WTC11 (cell line): Measurements from ENCODE around the gene TRMU. TPM values are rescaled to one million over a fixed set of nuclear protein-coding genes. Genes with fewer than 3 reads are reported as not detected.

Source experiments
- ATAC-seq: fragments of 200-7000 bp; cut with Tn5 transposase; 2 replicates; pipeline ENCODE4 v1.10.0; 2021; ENCODE audit warnings: mild to moderate bottlenecking, moderate library complexity
- CTCF ChIA-PET: fragments of 300-600 bp; sonication (Branson Sonifier 250); formaldehyde crosslinking; loops from one replicate; lab custom pipeline; 2021; ENCODE audit warnings: antibody characterized with exemption; lab: Charles Lee
- POLR2A ChIA-PET: fragments of 350-600 bp; sonication (Branson Sonifier 250); formaldehyde crosslinking; loops from one replicate; lab custom pipeline; 2021; ENCODE audit warnings: antibody characterized with exemption; lab: Charles Lee
- DNase-seq: peaks from one replicate; pipeline ENCODE4 v3.0.0; 2021; ENCODE audit warnings: low spot score
- H3K27ac Mint-ChIP-seq: 2 replicates; pipeline ENCODE4 v1.8.0; 2021; ENCODE audit warnings: mixed read lengths
- H3K27me3 Mint-ChIP-seq: 2 replicates; pipeline ENCODE4 v1.8.0; 2021; ENCODE audit warnings: low read depth, mild to moderate bottlenecking, moderate library complexity, mixed read lengths
- H3K36me3 Mint-ChIP-seq: 2 replicates; pipeline ENCODE4 v1.8.0; 2021; ENCODE audit warnings: mixed read lengths
- H3K4me1 Mint-ChIP-seq: 2 replicates; pipeline ENCODE4 v1.8.0; 2022; ENCODE audit warnings: mixed read lengths
- H3K4me3 Mint-ChIP-seq: 2 replicates; pipeline ENCODE4 v1.8.0; 2021; ENCODE audit warnings: mild to moderate bottlenecking, moderate library complexity, mixed read lengths
- H3K9me3 Mint-ChIP-seq: 2 replicates; pipeline ENCODE4 v1.8.0; 2021; ENCODE audit warnings: mixed read lengths
- CREB1 ChIP-seq: sonication (generic); formaldehyde crosslinking; IDR thresholded peaks from 2 replicates; pipeline ENCODE4 v1.8.0; 2023; ENCODE audit warnings: mild to moderate bottlenecking, missing genetic modification reagents
- E2F4 ChIP-seq: sonication (generic); formaldehyde crosslinking; IDR thresholded peaks from 2 replicates; pipeline ENCODE4 v1.8.1; 2022; ENCODE audit warnings: low read depth, mild to moderate bottlenecking, moderate library complexity, missing genetic modification reagents, borderline replicate concordance
- ESRRA ChIP-seq: sonication (generic); formaldehyde crosslinking; IDR thresholded peaks from 2 replicates; pipeline ENCODE4 v1.8.1; 2022; ENCODE audit warnings: mild to moderate bottlenecking, missing genetic modification reagents, borderline replicate concordance
- ETV6 ChIP-seq: sonication (generic); formaldehyde crosslinking; IDR thresholded peaks from 2 replicates; pipeline ENCODE4 v1.8.1; 2022; ENCODE audit warnings: mild to moderate bottlenecking, missing genetic modification reagents
- FOXK1 ChIP-seq: sonication (generic); formaldehyde crosslinking; IDR thresholded peaks from 2 replicates; pipeline ENCODE4 v1.8.0; 2022; ENCODE audit warnings: mild to moderate bottlenecking, moderate library complexity, missing genetic modification reagents
- FOXP4 ChIP-seq: sonication (generic); formaldehyde crosslinking; IDR thresholded peaks from 2 replicates; pipeline ENCODE4 v1.8.0; 2022; ENCODE audit warnings: mild to moderate bottlenecking, missing genetic modification reagents
- JUN ChIP-seq: sonication (generic); formaldehyde crosslinking; IDR thresholded peaks from 2 replicates; pipeline ENCODE4 v1.8.0; 2023; ENCODE audit warnings: mild to moderate bottlenecking, missing genetic modification reagents
- MXD4 ChIP-seq: fragments of 250-450 bp; sonication (Bioruptor Pico); IDR thresholded peaks from 2 replicates; pipeline ENCODE4 v1.8.0; 2021; ENCODE audit warnings: mild to moderate bottlenecking, moderate library complexity, borderline replicate concordance
- PRRX2 ChIP-seq: fragments of 250-450 bp; sonication (Bioruptor Pico); IDR thresholded peaks from 2 replicates; pipeline ENCODE4 v1.8.0; 2021; ENCODE audit warnings: mild to moderate bottlenecking
- SP1 ChIP-seq: sonication (generic); formaldehyde crosslinking; conservative IDR thresholded peaks from 2 replicates; pipeline ENCODE4 v1.8.1; 2022; ENCODE audit warnings: missing genetic modification reagents
- STAT6 ChIP-seq: sonication (generic); formaldehyde crosslinking; conservative IDR thresholded peaks from 2 replicates; pipeline ENCODE4 v1.8.1; 2023; ENCODE audit warnings: mild to moderate bottlenecking, low read depth, missing genetic modification reagents, moderate library complexity
- TCF7 ChIP-seq: sonication (generic); formaldehyde crosslinking; IDR thresholded peaks from 2 replicates; pipeline ENCODE4 v1.8.0; 2022; ENCODE audit warnings: mild to moderate bottlenecking, low read depth, missing genetic modification reagents, moderate library complexity
- TEAD4 ChIP-seq: sonication (generic); formaldehyde crosslinking; IDR thresholded peaks from 2 replicates; pipeline ENCODE4 v1.8.0; 2022; ENCODE audit warnings: mild to moderate bottlenecking, missing genetic modification reagents
- TP53 ChIP-seq: sonication (generic); formaldehyde crosslinking; IDR thresholded peaks from 2 replicates; pipeline ENCODE4 v1.8.1; 2023; ENCODE audit warnings: mild to moderate bottlenecking, missing genetic modification reagents
- USF2 ChIP-seq: sonication (generic); formaldehyde crosslinking; IDR thresholded peaks from 2 replicates; pipeline ENCODE4 v1.8.1; 2023; ENCODE audit warnings: mild to moderate bottlenecking, missing genetic modification reagents, moderate library complexity
- ZNF138 ChIP-seq: sonication (generic); formaldehyde crosslinking; conservative IDR thresholded peaks from 2 replicates; pipeline ENCODE4 v1.8.1; 2022; ENCODE audit warnings: mild to moderate bottlenecking, moderate library complexity, missing genetic modification reagents
- ZNF532 ChIP-seq: fragments of 250-450 bp; sonication (Bioruptor Pico); IDR thresholded peaks from 2 replicates; pipeline ENCODE4 v1.9.0; 2021; ENCODE audit warnings: mild to moderate bottlenecking, borderline replicate concordance
- total RNA-seq: library from RNA; stranded (reverse); gene quantifications from 3 replicates; pipeline ENCODE4 v1.2.3, GENCODE V29; 2021
- TF ChIP-seq, protein P1 (sequence below): sonication (generic); formaldehyde crosslinking; IDR thresholded peaks from 2 replicates; pipeline ENCODE4 v1.8.1; 2022; ENCODE audit warnings: mild to moderate bottlenecking, missing genetic modification reagents, moderate library complexity, borderline replicate concordance
- TF ChIP-seq, protein P2 (sequence below): fragments of 250-450 bp; sonication (Bioruptor Pico); IDR thresholded peaks from 2 replicates; pipeline ENCODE4 v1.8.0; 2021; ENCODE audit warnings: mild to moderate bottlenecking
- TF ChIP-seq, protein P3 (sequence below): sonication (generic); formaldehyde crosslinking; IDR thresholded peaks from 2 replicates; pipeline ENCODE4 v1.8.1; 2022; ENCODE audit warnings: missing genetic modification reagents, borderline replicate concordance

Gene TRMU
- total RNA-seq, 1 experiment from 2014 or later: 103 TPM

- no peak for TF ChIP-seq FOXP4
- TF ChIP-seq TCF7 (CRISPR knock-in tag): no peak
- no peak for TF ChIP-seq SP1 (CRISPR knock-in tag)
- no peak for TF ChIP-seq PRRX2 (CRISPR knock-in tag)
- TF ChIP-seq TEAD4: no peak
- TF ChIP-seq ZNF138 (CRISPR knock-in tag): no peak
- TF ChIP-seq, protein P1, sequence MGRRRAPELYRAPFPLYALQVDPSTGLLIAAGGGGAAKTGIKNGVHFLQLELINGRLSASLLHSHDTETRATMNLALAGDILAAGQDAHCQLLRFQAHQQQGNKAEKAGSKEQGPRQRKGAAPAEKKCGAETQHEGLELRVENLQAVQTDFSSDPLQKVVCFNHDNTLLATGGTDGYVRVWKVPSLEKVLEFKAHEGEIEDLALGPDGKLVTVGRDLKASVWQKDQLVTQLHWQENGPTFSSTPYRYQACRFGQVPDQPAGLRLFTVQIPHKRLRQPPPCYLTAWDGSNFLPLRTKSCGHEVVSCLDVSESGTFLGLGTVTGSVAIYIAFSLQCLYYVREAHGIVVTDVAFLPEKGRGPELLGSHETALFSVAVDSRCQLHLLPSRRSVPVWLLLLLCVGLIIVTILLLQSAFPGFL (CRISPR knock-in tag): no peak
- no peak for TF ChIP-seq USF2 (CRISPR knock-in tag)
- TF ChIP-seq ESRRA: no peak
- TF ChIP-seq E2F4 (CRISPR knock-in tag): no peak
Measured at GRCh38 chr22:46380581-46380980, 45.1 kb downstream of the TRMU start (continued).

DNA sequence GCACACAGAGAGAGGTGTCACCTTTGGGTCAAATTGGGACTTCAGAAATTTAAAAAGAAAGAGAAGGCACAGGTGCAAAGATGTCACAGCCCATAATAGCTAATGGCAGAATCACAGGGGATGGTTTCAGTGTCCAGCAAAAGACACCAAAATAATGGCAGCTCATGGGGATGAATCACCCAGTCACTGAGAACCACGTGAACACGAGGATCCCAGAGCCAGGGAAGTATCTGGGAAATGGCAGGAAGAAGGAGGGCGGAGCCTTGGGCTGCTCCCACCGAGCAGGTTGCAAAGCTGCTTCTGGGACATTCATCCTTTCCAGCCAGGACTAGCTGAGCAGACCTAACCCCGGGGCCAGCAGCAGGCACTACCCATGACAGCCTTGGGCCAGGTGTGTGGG is 45.6 kb downstream of the TRMU start:
- H3K9me3 Mint-ChIP-seq: peaks cover 6% of the 10 kb centered on the region
- H3K27ac Mint-ChIP-seq: peak overlapping the region; percentile 47; the same call in 1 of the 2 replicates
- peaks cover 34% of the 10 kb centered on the region for H3K4me1 Mint-ChIP-seq
- peaks cover 9% of the 10 kb centered on the region for H3K36me3 Mint-ChIP-seq
- CTCF ChIA-PET: interaction anchor here (1.2 kb wide), 1 partner anchor 13 kb away, joined by 10 read pairs; no protein-coding TSS in a partner anchor
- DNase-seq (no peak), ATAC-seq (no peak)
- no peaks in the 10 kb centered on the region for H3K27me3 Mint-ChIP-seq
- POLR2A ChIA-PET: no interaction called here
- no peak overlapping the region for H3K4me3 Mint-ChIP-seq
- no peak for TF ChIP-seq ETV6 (CRISPR knock-in tag)
- TF ChIP-seq, protein P1 (CRISPR knock-in tag): no peak
- TF ChIP-seq TP53 (CRISPR knock-in tag): no peak
- no peak for TF ChIP-seq MXD4 (CRISPR knock-in tag)
- no peak for TF ChIP-seq CREB1 (CRISPR knock-in tag)
- no peak for TF ChIP-seq STAT6 (CRISPR knock-in tag)
- TF ChIP-seq, protein P2, sequence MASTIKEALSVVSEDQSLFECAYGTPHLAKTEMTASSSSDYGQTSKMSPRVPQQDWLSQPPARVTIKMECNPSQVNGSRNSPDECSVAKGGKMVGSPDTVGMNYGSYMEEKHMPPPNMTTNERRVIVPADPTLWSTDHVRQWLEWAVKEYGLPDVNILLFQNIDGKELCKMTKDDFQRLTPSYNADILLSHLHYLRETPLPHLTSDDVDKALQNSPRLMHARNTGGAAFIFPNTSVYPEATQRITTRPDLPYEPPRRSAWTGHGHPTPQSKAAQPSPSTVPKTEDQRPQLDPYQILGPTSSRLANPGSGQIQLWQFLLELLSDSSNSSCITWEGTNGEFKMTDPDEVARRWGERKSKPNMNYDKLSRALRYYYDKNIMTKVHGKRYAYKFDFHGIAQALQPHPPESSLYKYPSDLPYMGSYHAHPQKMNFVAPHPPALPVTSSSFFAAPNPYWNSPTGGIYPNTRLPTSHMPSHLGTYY (CRISPR knock-in tag): no peak
- TF ChIP-seq JUN (CRISPR knock-in tag): no peak
- TF ChIP-seq FOXK1 (CRISPR knock-in tag): no peak
- TF ChIP-seq ZNF532 (CRISPR knock-in tag): no peak
- TF ChIP-seq, protein P3, sequence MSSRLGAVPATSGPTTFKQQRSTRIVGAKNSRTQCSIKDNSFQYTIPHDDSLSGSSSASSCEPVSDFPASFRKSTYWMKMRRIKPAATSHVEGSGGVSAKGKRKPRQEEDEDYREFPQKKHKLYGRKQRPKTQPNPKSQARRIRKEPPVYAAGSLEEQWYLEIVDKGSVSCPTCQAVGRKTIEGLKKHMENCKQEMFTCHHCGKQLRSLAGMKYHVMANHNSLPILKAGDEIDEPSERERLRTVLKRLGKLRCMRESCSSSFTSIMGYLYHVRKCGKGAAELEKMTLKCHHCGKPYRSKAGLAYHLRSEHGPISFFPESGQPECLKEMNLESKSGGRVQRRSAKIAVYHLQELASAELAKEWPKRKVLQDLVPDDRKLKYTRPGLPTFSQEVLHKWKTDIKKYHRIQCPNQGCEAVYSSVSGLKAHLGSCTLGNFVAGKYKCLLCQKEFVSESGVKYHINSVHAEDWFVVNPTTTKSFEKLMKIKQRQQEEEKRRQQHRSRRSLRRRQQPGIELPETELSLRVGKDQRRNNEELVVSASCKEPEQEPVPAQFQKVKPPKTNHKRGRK (CRISPR knock-in tag): no peak
